Measurements from ENCODE around the gene MATN4. TPM values are rescaled to one million over a fixed set of nuclear protein-coding genes. Genes with fewer than 3 reads are reported as not detected.

The MATN4 gene
- total and polyA plus RNA-seq, 2 of the 4 experiments (the other 2 are of a cell fraction): 0.12 TPM; not detected in 1

DNA sequence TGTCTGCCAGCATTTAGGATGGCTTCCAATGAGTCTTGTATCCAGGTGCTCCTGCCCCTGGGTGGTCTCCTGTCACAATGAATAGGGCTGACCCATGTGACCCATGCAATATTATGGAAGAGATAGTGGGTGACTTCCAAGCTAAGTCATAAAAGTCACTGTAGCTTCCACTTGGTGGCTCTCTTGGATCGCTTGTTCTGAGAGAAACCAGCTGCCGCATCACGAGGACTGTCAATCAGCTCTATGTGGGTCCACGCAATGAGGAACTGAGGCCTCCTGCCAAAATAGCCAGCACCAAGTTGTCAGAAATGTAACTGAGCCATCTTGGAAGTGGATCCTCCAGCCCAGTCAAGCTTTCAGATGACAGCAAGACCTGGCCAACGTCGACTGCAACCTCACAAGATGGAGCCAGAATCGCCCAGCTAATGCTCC is 14.9 kb upstream of the MATN4 start:
- Histone ChIP-seq H3K36me3 (ENCODE audit: control insufficient read depth, insufficient read depth, low read length) (peaks cover 29% of the 10 kb centered on the region), H3K9ac (ENCODE audit: low read depth, low read length) (no peak overlapping the region), H3K23ac (ENCODE audit: low read depth, low read length) (no peak overlapping the region), H3K4me3 (ENCODE audit: insufficient read depth, low read depth, low read length) (no peak overlapping the region), H2AFZ (replicated peaks; ENCODE audit: low read length, poor library complexity) (no peak overlapping the region), H4K5ac (ENCODE audit: low read depth, low read length) (no peak overlapping the region), H2BK20ac (ENCODE audit: low read depth, low read length) (no peak overlapping the region), H4K8ac (ENCODE audit: low read depth in 2 of 2, low read length in 2 of 2) (no peak overlapping the region), H3K18ac (ENCODE audit: low read depth, low read length) (no peak overlapping the region), H3K4me1 (ENCODE audit: control insufficient read depth, insufficient read depth, low read length) (no peaks in the 10 kb centered on the region), H3K9me1 (ENCODE audit: insufficient read depth, low read length) (0 out of 2 replicates have a peak, but pooled peaks cover 2% of the 10 kb centered on the region), H3K9me3 (ENCODE audit: control insufficient read depth, insufficient read depth, low read length) (no peaks in the 10 kb centered on the region), H3K56ac (ENCODE audit: extremely low read depth, insufficient read depth, low read length) (no peak overlapping the region), H3K14ac (replicated peaks; ENCODE audit: low read depth, low read length) (no peak overlapping the region), H3K4ac (ENCODE audit: low read depth, low read length) (no peak overlapping the region), H2BK5ac (ENCODE audit: low read depth, low read length, poor library complexity, severe bottlenecking) (no peak overlapping the region), H2BK120ac (ENCODE audit: low read depth, low read length) (no peak overlapping the region), H3K79me1 (ENCODE audit: low read depth in 1 of 2, low read length in 2 of 2) (peaks cover 18 to 19% of the 10 kb centered on the region in 2 experiments), H4K91ac (ENCODE audit: insufficient read depth, low read depth, low read length) (no peak overlapping the region), H3K4me2 (ENCODE audit: low read depth, low read length) (no peak overlapping the region), H2AK5ac (ENCODE audit: low read depth, low read length) (no peak overlapping the region), H2AK9ac (replicated peaks; ENCODE audit: low read depth, low read length, poor library complexity) (peak overlapping the region; percentile 23), H3K27me3 (ENCODE audit: control insufficient read depth, insufficient read depth, low read length) (peaks cover 5% of the 10 kb centered on the region; the same call in 1 of the 2 replicates), H3K27ac (ENCODE audit: insufficient read depth, low read length) (no peak overlapping the region), H4K20me1 (ENCODE audit: insufficient read depth, low read length) (peaks cover 19% of the 10 kb centered on the region), H2BK15ac (ENCODE audit: low read depth, low read length) (no peak overlapping the region)
- dilution Hi-C loops (cut with HindIII; ENCODE audit: low sequenced_read_pairs, unreplicated experiment): no loop called here
- ChIA-PET CTCF (interaction anchor here (0.6 to 1.9 kb wide), 4 partner anchors 11 to 448 kb away, joined by 3 to 15 read pairs (median 4); partner anchors contain the start of gene SYS1), POLR2A (ENCODE audit: unreplicated experiment) (no interaction called here)
- intact Hi-C loops (cut with micrococcal nuclease): no loop called here
- BruUV-seq (replicated peaks): no TSS peak
- ATAC-seq (ENCODE audit: low read depth) (peak; percentile 8; the same call in 1 of the 2 replicates), DNase-seq (peak; percentile 43)
- 82% methylated on average over 4 of the region's 7 CpGs; no CpG with 5 or more reads in 1 of the 2 experiments for WGBS, 2 experiments (ENCODE audit: extremely low coverage in 2 of 2, insufficient read length in 1 of 2)
- in situ Hi-C loops (cut with MboI; ENCODE audit: low sequenced_read_pairs): loop anchor here (5.0 kb wide), 1 partner anchor 114 kb away; no protein-coding TSS in a partner anchor
- TF ChIP-seq RAD21 (IDR thresholded peaks at IDR 0.05; ENCODE audit: low read length): peak; percentile 30; the same call in 1 of the 2 replicates
- TF ChIP-seq CTCF (conservative IDR thresholded peaks at IDR 0.05; ENCODE audit: low read depth, low read length): peak; percentile 30; the same call in 1 of the 2 replicates
- TF ChIP-seq POLR2A (IDR thresholded peaks at IDR 0.05; ENCODE audit: low read depth, low read length): no peak

All from IMR-90 (cell line).